ENCODE data around the gene ECSIT.
"Not testable (repeated sequence)": the region's sequence is repeated elsewhere in the genome, so short reads cannot be mapped to it uniquely, and the experiment has no call there.

ECSIT gene, protein sequence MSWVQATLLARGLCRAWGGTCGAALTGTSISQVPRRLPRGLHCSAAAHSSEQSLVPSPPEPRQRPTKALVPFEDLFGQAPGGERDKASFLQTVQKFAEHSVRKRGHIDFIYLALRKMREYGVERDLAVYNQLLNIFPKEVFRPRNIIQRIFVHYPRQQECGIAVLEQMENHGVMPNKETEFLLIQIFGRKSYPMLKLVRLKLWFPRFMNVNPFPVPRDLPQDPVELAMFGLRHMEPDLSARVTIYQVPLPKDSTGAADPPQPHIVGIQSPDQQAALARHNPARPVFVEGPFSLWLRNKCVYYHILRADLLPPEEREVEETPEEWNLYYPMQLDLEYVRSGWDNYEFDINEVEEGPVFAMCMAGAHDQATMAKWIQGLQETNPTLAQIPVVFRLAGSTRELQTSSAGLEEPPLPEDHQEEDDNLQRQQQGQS

DNA sequence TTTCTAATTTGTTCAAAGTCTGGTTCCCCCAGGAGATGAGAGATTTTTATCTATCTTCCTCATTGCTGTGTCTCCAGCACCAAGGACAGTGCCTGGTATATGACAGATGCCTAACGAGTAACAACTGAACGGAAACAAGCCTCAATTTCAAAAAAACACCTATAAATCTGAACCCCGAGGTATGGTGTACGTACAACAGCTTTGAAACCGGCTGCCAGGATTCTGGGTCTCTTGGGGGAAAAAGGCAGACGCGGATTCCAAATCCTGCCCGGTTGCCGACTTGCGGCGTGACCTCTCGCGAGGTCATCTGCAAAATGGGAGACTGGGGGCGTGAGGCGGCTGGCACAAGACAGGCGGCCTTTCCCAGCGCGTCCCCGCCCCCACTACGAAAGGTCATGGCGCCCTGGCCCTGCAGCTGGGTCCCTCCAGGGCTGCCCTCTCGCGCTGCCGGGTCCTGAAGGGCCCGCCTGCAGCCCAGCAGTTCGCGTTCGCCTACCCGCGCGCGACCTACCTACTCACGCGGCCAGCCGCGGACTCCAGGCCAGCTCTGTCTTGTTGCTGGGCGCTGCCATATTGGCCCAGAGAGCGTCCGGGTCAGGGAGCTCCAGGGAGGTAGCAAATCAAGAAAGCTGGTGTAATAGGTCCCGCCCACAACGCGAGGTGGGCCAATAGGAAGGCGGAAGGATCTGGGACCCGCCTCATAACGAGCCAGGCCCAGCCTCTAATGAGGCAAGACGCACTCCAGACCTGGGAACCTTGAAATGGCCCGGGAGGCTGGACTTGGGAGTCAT, at the start of gene ECSIT:
Gene ECSIT, minus strand, starts transcription at position 584 of the 791 bp plus-strand sequence. CDS start 9,964 bp downstream, outside the sequence.
- DNase-seq (ENCODE audit: low read depth, low spot score) = peak; percentile 88

DNA sequence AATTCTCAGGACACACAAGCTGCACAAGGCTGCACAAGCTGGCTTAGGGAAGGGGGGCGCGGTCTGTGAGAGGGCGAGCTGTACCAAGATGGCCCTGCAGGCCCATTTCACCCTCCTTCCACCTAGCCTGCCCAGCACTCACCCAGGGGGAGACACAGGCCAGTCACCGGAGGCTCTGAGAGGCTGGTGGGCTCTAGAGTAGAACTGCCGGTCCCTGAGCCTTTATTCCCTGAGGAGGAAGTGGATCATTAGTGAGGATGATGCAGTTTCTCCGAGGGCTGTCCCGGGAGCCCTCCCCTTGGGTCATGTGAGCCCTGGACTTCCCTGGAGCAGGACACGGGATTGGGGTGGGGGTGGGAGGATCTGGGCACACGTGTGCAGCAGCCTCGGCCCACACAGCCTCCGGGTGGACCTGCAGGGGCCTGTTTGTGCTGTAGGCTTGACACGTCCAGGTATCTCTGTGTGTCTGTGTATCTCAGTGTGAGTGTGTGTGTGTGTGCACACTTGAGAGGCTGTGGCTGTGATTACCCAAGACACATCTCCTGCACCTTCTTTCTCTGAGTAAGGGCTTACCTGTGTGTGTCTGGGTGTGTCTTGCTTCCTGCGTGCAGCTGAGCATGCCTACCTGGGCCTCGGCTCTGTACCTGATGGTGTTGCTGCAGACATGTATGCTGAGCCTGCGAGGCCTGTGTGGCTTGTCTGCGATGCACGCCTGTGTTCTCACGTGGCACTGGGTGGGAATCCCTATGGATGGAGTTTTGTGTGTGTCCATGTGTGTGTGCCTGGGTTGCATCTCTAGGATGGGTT, 48.7 kb upstream of the ECSIT start, which contains the start of gene ACP5:
Gene ACP5, minus strand, starts transcription at position 195 of the 807 bp plus-strand sequence. CDS start 328 bp downstream, outside the sequence.
- no peak for DNase-seq (ENCODE audit: low read depth, low spot score)

DNA sequence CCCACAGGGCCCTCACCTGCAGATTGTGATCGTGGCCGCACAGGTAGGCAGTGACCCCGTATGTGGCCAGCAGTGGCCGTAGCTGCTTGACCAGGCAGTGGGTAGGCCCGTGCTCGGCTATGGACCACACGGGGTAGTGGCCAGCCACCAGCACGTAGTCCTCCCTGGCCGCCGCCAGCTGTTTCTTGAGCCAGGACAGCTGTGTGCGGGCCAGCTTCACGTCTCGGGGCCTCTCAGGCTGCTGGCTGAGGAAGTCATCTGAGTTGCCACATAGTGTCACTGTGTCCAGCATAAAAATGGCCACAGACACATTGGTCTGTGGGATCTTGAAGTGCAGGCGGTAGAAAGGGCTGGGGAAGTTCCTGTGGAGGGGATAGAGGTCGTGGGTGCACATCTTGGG, 47.3 kb upstream of the ECSIT start:
- DNase-seq (ENCODE audit: low read depth, low spot score) = no peak

- no peak for DNase-seq (ENCODE audit: low read depth, low spot score)
These were observed 45.8 kb upstream of the ECSIT start for GRCh38 chr19:11574689-11575088.

GRCh38 chr19:11573763-11574162, 44.8 kb upstream of the ECSIT start:
- DNase-seq (ENCODE audit: low read depth, low spot score) = not testable (repeated sequence)

DNA sequence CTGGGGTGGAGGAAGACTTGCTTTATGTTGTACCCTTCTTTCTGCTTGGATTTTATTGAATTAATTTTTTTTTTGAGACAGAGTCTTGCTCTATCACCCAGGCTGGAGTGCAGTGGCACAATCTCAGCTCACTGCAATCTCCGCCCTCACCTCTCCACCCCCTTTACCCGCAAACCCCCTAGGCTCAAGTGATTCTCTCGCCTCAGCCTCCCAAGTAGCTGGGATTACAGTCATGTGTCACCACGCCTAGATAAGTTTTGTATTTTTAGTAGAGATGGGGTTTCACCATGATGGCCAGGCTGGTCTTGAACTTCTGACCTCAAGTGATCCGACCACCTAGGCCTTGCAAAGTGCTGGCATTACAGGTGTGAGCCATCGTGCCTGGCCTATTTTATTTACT, 44.4 kb upstream of the ECSIT start:
- DNase-seq (ENCODE audit: low read depth, low spot score) = not testable (repeated sequence)

DNA sequence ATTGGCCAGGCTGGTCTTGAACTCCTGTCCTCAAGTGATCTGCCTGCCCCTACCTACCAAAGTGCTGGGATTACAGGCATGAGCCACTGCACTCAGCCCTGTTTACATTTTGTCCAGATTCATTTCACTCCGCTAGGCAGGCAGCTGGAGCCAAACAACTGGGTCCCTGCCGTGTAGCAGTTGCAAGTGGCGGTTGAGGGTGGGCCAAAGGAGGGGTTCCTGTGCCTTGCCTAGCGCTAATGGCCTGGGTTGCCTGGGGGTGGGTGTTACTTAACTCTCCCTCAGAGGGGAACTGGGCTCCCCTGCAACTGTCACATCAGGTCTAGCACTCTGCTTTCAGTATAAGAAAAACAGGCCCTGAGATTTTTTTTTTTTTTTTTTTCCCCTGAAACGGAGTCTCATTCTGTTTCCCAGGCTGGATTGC, 41.1 kb upstream of the ECSIT start:
- no peak for DNase-seq (ENCODE audit: low read depth, low spot score)

DNA sequence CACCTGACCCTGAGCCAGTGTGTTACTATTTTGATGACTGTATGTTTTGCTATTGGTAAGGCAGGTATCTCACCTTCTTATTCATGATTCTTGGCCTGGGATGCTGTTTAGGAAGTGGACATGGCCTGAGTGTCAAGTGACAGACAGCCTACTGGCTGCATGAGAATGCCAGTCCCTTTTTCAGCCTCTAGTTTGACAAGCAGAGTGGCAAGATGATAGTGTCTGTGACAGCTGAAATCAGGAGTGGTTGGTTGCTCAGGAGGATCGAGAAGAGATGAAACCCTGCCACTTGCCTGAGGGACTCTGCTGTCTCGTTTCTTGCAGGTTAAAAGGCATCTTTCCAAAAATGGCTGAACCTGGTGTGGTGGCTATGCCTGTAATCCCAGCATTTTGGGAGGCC, 37.2 kb upstream of the ECSIT start:
- no peak for DNase-seq (ENCODE audit: low read depth, low spot score)

- DNase-seq (ENCODE audit: low read depth, low spot score) = not testable (repeated sequence)
These were observed 36.7 kb upstream of the ECSIT start for GRCh38 chr19:11565649-11565980.

DNA sequence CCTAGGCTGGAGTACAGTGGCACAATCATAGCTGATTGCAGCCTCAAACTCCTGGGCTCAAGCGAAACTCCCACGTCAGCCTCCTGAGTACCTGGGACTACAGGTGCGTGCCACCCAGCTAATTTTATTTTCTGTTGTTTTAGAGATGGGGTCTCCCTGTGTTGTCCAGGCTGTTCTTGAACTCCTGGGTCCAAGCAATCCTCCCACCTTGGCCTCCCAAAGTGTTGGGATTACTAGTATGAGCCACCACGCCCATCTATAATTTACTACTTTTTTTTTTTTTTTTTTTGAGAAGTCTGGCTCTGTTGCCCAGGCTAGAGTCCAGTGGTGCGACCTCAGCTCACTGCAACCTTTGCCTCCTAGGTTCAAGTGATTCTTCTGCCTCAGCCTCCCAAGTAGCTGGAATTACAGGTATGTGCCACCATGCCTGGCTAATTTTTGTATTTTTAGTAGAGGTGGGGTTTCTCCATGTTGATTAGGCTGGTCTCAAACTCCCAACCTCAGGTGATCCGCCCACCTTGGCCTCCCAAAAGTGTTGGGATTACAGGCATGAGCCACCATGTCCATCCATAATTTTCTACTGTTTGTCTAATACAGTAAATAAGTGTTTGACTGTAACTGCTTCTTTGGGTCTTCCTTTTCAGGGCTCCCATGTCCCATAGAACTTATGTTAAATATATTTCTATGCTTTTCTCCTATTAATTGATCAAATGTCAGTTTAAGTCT, 35.3 kb upstream of the ECSIT start:
- not testable (repeated sequence) for DNase-seq (ENCODE audit: low read depth, low spot score)

- no peak for DNase-seq (ENCODE audit: low read depth, low spot score)
These were observed 34.6 kb upstream of the ECSIT start for GRCh38 chr19:11563532-11563931.

GRCh38 chr19:11560404-11561051, 31.6 kb upstream of the ECSIT start:
- peak; percentile 32 for DNase-seq (ENCODE audit: low read depth, low spot score)

DNA sequence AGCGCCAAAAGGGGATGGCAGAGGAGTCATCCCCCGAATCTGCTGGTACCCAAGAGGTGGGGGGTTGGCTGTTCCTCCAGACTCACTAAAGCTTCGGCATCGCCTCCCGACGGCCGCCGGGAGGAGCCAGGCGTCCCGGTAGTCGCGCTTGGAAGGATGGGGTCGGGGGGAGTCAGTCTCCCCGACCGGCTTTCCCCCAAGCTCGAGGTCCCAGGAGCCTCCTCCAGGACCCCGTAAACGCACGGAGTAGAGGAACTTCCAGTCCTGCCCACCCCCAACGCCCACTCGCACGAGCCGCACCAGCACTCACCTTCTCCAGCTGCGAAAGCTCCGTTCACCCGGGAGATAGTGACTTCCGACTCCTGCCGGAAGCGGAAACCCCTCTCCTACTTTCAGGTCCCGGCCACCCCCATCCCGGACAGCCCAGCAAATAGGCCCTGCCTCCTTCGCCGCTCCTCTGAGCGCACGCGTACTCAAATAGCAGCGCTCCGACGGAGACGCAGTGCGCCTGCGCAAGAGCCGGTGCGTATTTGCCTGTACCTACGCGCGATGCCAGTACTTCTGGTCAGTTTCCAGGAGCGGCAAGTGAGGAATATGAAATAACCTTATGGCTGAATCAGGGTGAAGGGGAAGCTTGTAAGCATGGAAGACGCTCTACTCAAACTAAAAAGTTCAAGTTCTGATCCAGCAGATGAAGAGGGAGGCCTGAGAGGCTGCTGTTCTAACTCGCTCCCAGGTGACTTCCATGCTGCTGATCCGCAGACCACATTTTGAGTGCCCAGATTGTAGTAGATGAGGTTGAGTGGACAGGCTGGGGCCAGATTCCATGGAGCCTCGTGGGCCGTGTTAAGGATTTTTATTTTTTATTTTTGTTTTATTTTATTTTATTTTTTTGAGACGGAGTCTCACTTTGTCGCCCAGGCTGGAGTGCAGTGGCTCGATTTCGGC, 30.2 kb upstream of the ECSIT start, which contains the start of gene ELOF1:
Gene ELOF1, minus strand, starts transcription at position 350 of the 948 bp plus-strand sequence. CDS start 4,883 bp downstream, outside the sequence.
- DNase-seq (ENCODE audit: low read depth, low spot score) = peak; percentile 92

GRCh38 chr19:11556634-11557420, 27.9 kb upstream of the ECSIT start:
- no peak for DNase-seq (ENCODE audit: low read depth, low spot score)

DNA sequence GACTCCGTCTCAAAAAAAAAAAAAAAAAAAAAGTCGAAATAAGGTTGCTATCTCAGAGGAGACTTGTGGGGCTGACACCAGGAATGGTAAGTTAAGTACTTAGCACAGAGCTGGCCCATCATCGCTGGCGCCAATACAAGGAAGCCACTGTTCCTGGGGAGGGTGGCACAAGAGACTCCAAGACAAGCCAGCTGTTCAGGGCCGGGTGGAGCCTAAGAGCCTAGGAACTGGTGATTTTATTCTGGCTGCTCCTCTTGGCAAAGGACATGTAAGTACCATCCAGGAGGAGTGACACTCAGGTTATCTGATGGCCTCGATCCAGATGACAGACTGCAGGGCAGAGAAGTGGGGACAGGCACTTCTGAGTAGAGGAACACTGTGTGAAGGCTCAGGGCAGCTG, 26.3 kb upstream of the ECSIT start:
- no peak for DNase-seq (ENCODE audit: low read depth, low spot score)

DNA sequence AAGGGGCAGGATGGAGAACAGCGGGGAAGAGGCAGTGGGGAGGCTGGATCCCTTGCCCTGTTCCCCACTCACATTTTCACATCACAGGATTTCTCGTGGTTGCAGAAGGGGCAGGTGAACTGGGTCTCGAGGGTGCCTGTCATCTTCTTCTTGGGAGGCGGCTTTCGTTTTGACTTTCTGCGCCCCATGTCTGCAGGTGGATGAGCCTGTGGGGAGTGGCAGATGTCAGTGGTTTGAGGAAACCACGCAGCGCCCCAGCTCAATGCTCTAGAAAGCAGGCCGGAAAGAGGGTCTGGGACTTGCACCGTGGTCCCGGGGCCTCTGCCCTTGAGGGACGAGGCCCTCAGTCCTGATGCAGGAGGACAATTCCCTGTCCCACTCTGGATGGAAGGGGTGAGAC, 25.2 kb upstream of the ECSIT start:
- DNase-seq (ENCODE audit: low read depth, low spot score) = no peak

- DNase-seq (ENCODE audit: low read depth, low spot score) = no peak
These were observed 23.9 kb upstream of the ECSIT start for GRCh38 chr19:11552666-11553372.
